Pancreas (tissue), 10 donors: ENCODE results near the gene PHETA1. TPM values are rescaled to one million over a fixed set of nuclear protein-coding genes. Genes with fewer than 3 reads are reported as not detected.

ENCODE experiments used
- ATAC-seq, 4 donors: fragments of 200-7000 bp; cut with Tn5 transposase; one replicate each; pipeline versions ENCODE4 v1.8.0 to v1.9.1; 2020; ENCODE audit warnings: mild to moderate bottlenecking in 4 of 4, moderate library complexity in 4 of 4
- DNase-seq, 6 donors: peaks; one replicate each; pipeline ENCODE4 v3.0.0-alpha.2; 2020
- FAIRE-seq: peaks from 2 replicates; lab custom pipeline; 2012; peaks lifted over from hg19 to GRCh38; lab: Jason Lieb, UNC
- H3K27ac ChIP-seq, 4 donors: fragments of 200-600 bp; sonication (generic); 1 replicate in 3 of 4; 2 replicates in 1 of 4; pipeline versions ENCODE4 v1.5.0 to v1.8.0; 2020
- H3K27me3 ChIP-seq, 4 donors: fragments of 200-600 bp; one replicate each; pipeline ENCODE4 v1.8.0; 2021
- H3K36me3 ChIP-seq, 3 donors: fragments of 200-600 bp; sonication (generic) in 1 of 3; one replicate each; pipeline versions ENCODE4 v1.5.0 to v1.8.0; 2020 to 2021
- H3K4me1 ChIP-seq, 3 donors: fragments of 200-600 bp; one replicate each; pipeline ENCODE4 v1.8.0; 2021
- H3K4me3 ChIP-seq, 4 donors: fragments of 200-600 bp; sonication (generic) in 2 of 4; one replicate each; pipeline versions ENCODE4 v1.5.0 to v1.8.0; 2020 to 2021
- H3K9me3 ChIP-seq, 4 donors: fragments of 200-600 bp; one replicate each; pipeline ENCODE4 v1.8.0; 2021
- WGBS, 2 donors: extraction: QIAGEN DNeasy Blood & Tissue Kit; methylation state at CpG; one replicate each; pipeline ENCODE4 v1.1.7; 2013; 5-methylcytosine and 5-hydroxymethylcytosine counted together
- intact Hi-C, 3 donors: fragments of 100-400 bp; cut with DNase I; formaldehyde crosslinking; loops; one replicate each; pipeline versions ENCODE4 v1.11.1 to v1.14.2; 2022
- polyA plus RNA-seq, 2 donors: library from polyadenylated mRNA; stranded (reverse); fragments of 200-250 nt; gene quantifications; one replicate each; pipeline ENCODE4 v1.2.3, GENCODE V29; 2013
- total RNA-seq, 6 donors: library from RNA; stranded (reverse); fragmentation: NEBNext Ultra II Directional in 4 of 6; extraction: Animal tissue kit (Norgen Biotek cat#: 25700) in 4 of 6; gene quantifications; one replicate each; pipeline versions ENCODE4 v1.2.1 to v1.2.4, GENCODE V29; 2021 to 2023
- TF ChIP-seq, protein P1 (sequence below), 4 donors: fragments of 200-600 bp; sonication (generic) in 3 of 4; IDR thresholded peaks; one replicate each; pipeline versions ENCODE4 v1.5.0 to v1.8.0; 2021; ENCODE audit warnings: antibody characterized with exemption in 4 of 4
- donor health status: healthy with polysubstance abuse.
- donor health status: DM: no; HTN: no; CAD: no; lungs with moderate emphysema.
- donor health status: DM: no; HTN: no; CAD: no.
- donor health status: control.
- donor health status: control.
- donor health status: Bipolar disorder and iron deficiency.
- donor health status: DM: yes; HTN: yes; CAD: no.
- donor health status: DM: no; HTN: no; CAD: no.
- donor health status: DM: no; HTN: no; CAD: no.
- donor health status: DM: yes; HTN: yes; CAD: no.

Gene PHETA1
- total and polyA plus RNA-seq, 8 donors: 11.2 to 25.3 (median 18.6) TPM

DNA sequence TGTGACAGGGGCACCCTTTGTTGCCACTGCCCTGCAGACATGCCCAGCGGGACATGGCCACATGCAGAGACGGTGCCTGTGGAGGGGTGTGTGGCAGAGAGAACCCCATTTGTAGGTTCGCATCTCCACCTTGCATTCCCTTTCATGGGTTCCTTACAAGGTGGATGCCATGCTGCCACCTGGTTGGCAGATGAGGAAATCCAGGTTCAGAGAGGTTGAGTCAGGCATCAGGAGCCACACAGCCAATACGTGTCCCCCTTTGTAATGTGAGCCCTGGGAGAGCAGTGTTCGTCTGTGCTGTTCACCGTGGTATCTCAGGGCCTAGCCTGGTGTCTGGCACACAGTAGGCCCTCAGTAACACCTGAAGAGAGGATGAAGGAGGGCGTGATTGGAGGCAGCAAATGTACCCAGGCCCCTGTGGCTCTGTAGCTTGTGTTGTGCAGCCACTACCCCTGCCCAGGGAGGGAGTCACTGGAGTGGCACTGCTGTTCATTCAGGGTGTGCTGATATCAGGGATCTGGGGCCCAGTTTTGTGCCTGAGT, 45.9 kb upstream of the PHETA1 start:
- Histone ChIP-seq H3K27ac (no peak overlapping the region), H3K9me3 (no peaks in the 10 kb centered on the region), H3K36me3 (peaks cover 0 to 8% (median 0%) of the 10 kb centered on the region in 3 donors), H3K4me1 (peaks cover 4 to 13% (median 9%) of the 10 kb centered on the region in 3 donors), H3K27me3 (no peaks in the 10 kb centered on the region), H3K4me3 (no peak overlapping the region)
- no peak for FAIRE-seq
- ATAC-seq: no peak
- WGBS, 2 donors: 93 to 94% methylated on average over 7 of the region's 7 CpGs
- no peak for DNase-seq
- TF ChIP-seq, protein P1, sequence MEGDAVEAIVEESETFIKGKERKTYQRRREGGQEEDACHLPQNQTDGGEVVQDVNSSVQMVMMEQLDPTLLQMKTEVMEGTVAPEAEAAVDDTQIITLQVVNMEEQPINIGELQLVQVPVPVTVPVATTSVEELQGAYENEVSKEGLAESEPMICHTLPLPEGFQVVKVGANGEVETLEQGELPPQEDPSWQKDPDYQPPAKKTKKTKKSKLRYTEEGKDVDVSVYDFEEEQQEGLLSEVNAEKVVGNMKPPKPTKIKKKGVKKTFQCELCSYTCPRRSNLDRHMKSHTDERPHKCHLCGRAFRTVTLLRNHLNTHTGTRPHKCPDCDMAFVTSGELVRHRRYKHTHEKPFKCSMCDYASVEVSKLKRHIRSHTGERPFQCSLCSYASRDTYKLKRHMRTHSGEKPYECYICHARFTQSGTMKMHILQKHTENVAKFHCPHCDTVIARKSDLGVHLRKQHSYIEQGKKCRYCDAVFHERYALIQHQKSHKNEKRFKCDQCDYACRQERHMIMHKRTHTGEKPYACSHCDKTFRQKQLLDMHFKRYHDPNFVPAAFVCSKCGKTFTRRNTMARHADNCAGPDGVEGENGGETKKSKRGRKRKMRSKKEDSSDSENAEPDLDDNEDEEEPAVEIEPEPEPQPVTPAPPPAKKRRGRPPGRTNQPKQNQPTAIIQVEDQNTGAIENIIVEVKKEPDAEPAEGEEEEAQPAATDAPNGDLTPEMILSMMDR (IDR thresholded peaks at IDR 0.05): no peak
- intact Hi-C loops: no loop called here

DNA sequence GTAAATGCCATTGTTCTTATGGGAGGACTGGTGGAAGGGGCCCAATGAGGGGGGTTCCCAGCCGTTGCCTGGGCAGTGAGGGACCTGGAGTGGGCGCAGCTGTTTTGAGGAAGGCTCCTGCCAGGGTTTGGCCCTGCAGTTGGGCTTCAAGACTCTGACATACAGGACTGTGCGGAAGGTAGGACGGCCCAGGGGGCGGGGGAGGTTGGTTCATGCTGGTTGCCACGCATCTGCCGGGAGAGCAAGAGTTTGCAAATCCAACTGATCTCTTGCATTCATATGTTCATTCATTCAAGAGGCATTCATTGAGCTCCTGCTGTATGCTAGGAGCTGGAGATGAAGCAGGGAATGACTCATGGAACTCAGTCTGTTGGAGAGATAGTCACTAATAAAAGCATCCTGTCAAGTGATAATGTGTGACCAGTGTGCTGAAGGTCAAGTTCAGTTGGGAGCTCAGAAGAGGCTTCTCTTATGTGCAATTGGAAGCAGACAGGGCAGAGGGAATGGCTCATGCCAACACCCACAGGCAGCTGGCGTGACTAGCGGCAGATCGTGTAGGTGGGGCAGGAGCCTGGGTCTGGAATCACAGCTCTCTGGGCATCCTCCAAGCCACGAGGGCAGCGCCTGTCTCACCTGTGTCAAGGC, 44.7 kb upstream of the PHETA1 start:
- Histone ChIP-seq H3K9me3 (no peaks in the 10 kb centered on the region), H3K4me3 (no peak overlapping the region), H3K4me1 (peaks cover 4 to 23% (median 15%) of the 10 kb centered on the region in 3 donors), H3K36me3 (peaks cover 0 to 1% (median 0%) of the 10 kb centered on the region in 3 donors), H3K27me3 (no peaks in the 10 kb centered on the region), H3K27ac (no peak overlapping the region)
- FAIRE-seq: no peak
- intact Hi-C loops: no loop called here
- peak in 1 of 6 donors; percentile 62 for DNase-seq
- WGBS, 2 donors: 79 to 82% methylated on average over 12 of the region's 12 CpGs
- ATAC-seq: peak in 1 of 4 donors; percentile 18
- TF ChIP-seq, protein P1 (IDR thresholded peaks at IDR 0.05): no peak

DNA sequence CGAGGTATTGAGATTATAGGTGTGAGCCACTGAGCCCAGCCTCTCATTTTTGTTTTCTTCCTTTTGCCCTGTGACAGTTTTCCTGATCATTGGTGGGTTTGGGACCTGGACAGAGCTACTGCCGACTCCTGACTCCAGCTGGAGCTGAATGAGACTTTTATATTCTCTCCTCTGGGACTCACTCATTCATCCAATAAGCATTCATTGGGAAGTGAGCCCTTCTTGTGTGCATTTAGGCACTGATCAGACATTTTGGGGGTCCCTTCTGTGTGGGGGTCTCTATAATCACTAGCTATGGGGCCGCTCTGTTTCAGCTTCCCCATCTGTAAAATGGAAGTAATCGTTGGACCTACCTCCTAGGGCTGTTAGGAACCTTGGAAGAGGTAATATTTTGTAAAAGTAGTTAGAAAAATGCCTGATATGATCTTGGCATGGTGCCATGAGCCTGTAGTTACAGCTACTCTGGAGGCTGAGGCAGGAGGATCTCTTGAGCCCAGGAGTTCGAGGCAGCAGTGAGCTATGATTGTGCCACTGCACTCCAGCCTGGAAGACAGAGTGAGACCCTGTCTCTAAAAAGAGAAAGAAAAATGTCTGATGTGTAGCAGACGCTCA, 44.0 kb upstream of the PHETA1 start:
- DNase-seq (no peak), ATAC-seq (no peak), FAIRE-seq (no peak)
- no peak overlapping the region for H3K27ac ChIP-seq
- H3K4me1 ChIP-seq: peaks cover 4 to 29% (median 15%) of the 10 kb centered on the region in 3 donors
- H3K27me3 ChIP-seq: no peaks in the 10 kb centered on the region
- H3K4me3 ChIP-seq: no peak overlapping the region
- no peaks in the 10 kb centered on the region for H3K9me3 ChIP-seq
- 73% methylated on average over 6 of the region's 6 CpGs for WGBS, 2 donors
- TF ChIP-seq, protein P1 (IDR thresholded peaks at IDR 0.05): no peak
- H3K36me3 ChIP-seq: no peaks in the 10 kb centered on the region
- intact Hi-C loops: no loop called here

DNA sequence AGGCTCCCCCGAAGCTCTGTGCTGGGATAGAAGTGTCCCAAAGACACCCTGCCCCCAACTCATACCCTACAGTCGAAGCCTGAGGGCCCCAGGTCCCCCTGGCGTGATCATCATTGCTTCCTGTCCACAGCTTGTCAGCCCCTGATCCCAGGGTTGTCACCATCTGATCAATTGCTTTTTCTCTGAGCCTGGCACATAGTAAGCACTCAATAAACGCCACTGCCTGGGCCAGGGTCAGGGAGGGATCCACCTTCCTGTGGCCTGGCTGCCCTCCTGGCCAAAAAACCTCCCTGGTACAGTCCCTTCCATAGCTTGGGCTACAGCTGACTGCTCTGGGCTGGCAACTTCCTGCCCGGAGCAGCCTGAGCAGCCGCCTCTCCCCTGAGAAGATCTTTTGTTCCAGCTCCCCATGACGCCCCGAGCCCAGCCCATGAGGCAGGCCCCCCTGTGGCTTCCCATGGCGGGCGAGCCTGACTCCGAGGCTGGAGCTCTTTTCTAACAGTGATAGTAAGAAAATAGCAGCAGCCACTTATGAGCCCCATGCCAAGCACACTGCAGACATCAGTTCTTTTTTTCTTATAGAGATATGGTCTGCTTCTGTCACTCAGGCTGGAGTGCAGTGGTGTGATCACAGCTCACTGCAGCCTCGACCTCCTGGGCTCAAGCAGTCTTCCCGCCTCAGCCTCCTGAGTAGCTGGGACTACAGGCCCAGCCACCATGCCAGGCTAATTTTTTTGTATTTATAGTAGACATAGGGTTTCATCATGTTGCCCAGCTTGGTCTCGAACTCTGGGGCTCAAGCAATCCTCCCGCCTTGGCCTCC, 43.3 kb upstream of the PHETA1 start:
- H3K27me3 ChIP-seq: no peaks in the 10 kb centered on the region
- TF ChIP-seq, protein P1 (IDR thresholded peaks at IDR 0.05): no peak
- peak in 1 of 4 donors; percentile 4 for ATAC-seq
- H3K4me1 ChIP-seq: peaks cover 4 to 33% (median 15%) of the 10 kb centered on the region in 3 donors
- 77 to 79% methylated on average over 15 of the region's 15 CpGs for WGBS, 2 donors
- H3K36me3 ChIP-seq: no peaks in the 10 kb centered on the region
- DNase-seq: no peak
- no peaks in the 10 kb centered on the region for H3K9me3 ChIP-seq
- FAIRE-seq: no peak
- intact Hi-C loops: no loop called here
- no peak overlapping the region for H3K4me3 ChIP-seq
- peak overlapping the region in 1 of 4 donors; percentile 15 for H3K27ac ChIP-seq
